Measurements from ENCODE around the gene ARAP2.

Gene ARAP2

GRCh38 chr4:36273276-36273675, 29.0 kb upstream of the ARAP2 start:
- H3K4me2 ChIP-seq (ENCODE audit: insufficient read depth, low read length): no peak overlapping the region
- H2AFZ ChIP-seq (ENCODE audit: low read depth, low read length): no peak overlapping the region
- DNase-seq (no peak), ATAC-seq (ENCODE audit: insufficient read depth, low read depth) (no peak)
- no peaks in the 10 kb centered on the region for H3K9me3 ChIP-seq (ENCODE audit: insufficient read depth, low read length, severe bottlenecking)
- no peaks in the 10 kb centered on the region for H3K36me3 ChIP-seq (ENCODE audit: insufficient read depth, low read length)
- H4K20me1 ChIP-seq (ENCODE audit: insufficient read depth, low read length): no peaks in the 10 kb centered on the region
- no peak overlapping the region for H3K27ac ChIP-seq (ENCODE audit: low read length)
- no peaks in the 10 kb centered on the region for H3K79me2 ChIP-seq (ENCODE audit: insufficient read depth, low read length)
- H3K4me1 ChIP-seq (ENCODE audit: insufficient read depth, low read length): peaks cover 7% of the 10 kb centered on the region
- no peaks in the 10 kb centered on the region for H3K27me3 ChIP-seq (ENCODE audit: insufficient read depth, low read length, poor library complexity)
- no peak overlapping the region for H3K9ac ChIP-seq (ENCODE audit: low read depth, low read length)
- H3K4me3 ChIP-seq (ENCODE audit: low read depth in 1 of 2, low read length in 2 of 2): no peak overlapping the region
- TF ChIP-seq EZH2 (IDR thresholded peaks at IDR 0.05; ENCODE audit: borderline replicate concordance, low read depth, low read length, severe bottlenecking) (no peak), CTCF (IDR thresholded peaks at IDR 0.05; ENCODE audit: borderline replicate concordance, extremely low read depth, low read length, poor library complexity, severe bottlenecking) (no peak)

GRCh38 chr4:36269533-36270173, 25.3 kb upstream of the ARAP2 start:
- no peaks in the 10 kb centered on the region for H3K27me3 ChIP-seq (ENCODE audit: insufficient read depth, low read length, poor library complexity)
- H3K27ac ChIP-seq (ENCODE audit: low read length): no peak overlapping the region
- no peaks in the 10 kb centered on the region for H3K9me3 ChIP-seq (ENCODE audit: insufficient read depth, low read length, severe bottlenecking)

GRCh38 chr4:36269101-36269500, 24.8 kb upstream of the ARAP2 start:
- TF ChIP-seq EZH2 (IDR thresholded peaks at IDR 0.05; ENCODE audit: borderline replicate concordance, low read depth, low read length, severe bottlenecking): no peak
- no peak for TF ChIP-seq CTCF (IDR thresholded peaks at IDR 0.05; ENCODE audit: borderline replicate concordance, extremely low read depth, low read length, poor library complexity, severe bottlenecking)
- Histone ChIP-seq H3K9ac (ENCODE audit: low read depth, low read length) (no peak overlapping the region), H3K27ac (ENCODE audit: low read length) (no peak overlapping the region), H3K36me3 (ENCODE audit: insufficient read depth, low read length) (no peaks in the 10 kb centered on the region), H3K79me2 (ENCODE audit: insufficient read depth, low read length) (no peaks in the 10 kb centered on the region), H3K4me1 (ENCODE audit: insufficient read depth, low read length) (peaks cover 20% of the 10 kb centered on the region), H3K27me3 (ENCODE audit: insufficient read depth, low read length, poor library complexity) (no peaks in the 10 kb centered on the region), H3K9me3 (ENCODE audit: insufficient read depth, low read length, severe bottlenecking) (no peaks in the 10 kb centered on the region), H4K20me1 (ENCODE audit: insufficient read depth, low read length) (no peaks in the 10 kb centered on the region), H3K4me3 (ENCODE audit: low read depth in 1 of 2, low read length in 2 of 2) (no peak overlapping the region), H3K4me2 (ENCODE audit: insufficient read depth, low read length) (no peak overlapping the region), H2AFZ (ENCODE audit: low read depth, low read length) (no peak overlapping the region)
- peak; percentile 84 for ATAC-seq (ENCODE audit: insufficient read depth, low read depth)
- DNase-seq: peak; percentile 38

More at GRCh38 chr4:36269533-36270173, 25.3 kb upstream of the ARAP2 start:
- no peak for ATAC-seq (ENCODE audit: insufficient read depth, low read depth)
- H3K4me2 ChIP-seq (ENCODE audit: insufficient read depth, low read length): no peak overlapping the region
- H3K79me2 ChIP-seq (ENCODE audit: insufficient read depth, low read length): no peaks in the 10 kb centered on the region
- no peaks in the 10 kb centered on the region for H3K36me3 ChIP-seq (ENCODE audit: insufficient read depth, low read length)
- no peak for DNase-seq
- TF ChIP-seq EZH2 (IDR thresholded peaks at IDR 0.05; ENCODE audit: borderline replicate concordance, low read depth, low read length, severe bottlenecking): no peak
- TF ChIP-seq CTCF (IDR thresholded peaks at IDR 0.05; ENCODE audit: borderline replicate concordance, extremely low read depth, low read length, poor library complexity, severe bottlenecking): no peak
- H2AFZ ChIP-seq (ENCODE audit: low read depth, low read length): no peak overlapping the region
- H3K4me3 ChIP-seq (ENCODE audit: low read depth in 1 of 2, low read length in 2 of 2): no peak overlapping the region
- H3K9ac ChIP-seq (ENCODE audit: low read depth, low read length): no peak overlapping the region
- peaks cover 20% of the 10 kb centered on the region for H3K4me1 ChIP-seq (ENCODE audit: insufficient read depth, low read length)
- no peaks in the 10 kb centered on the region for H4K20me1 ChIP-seq (ENCODE audit: insufficient read depth, low read length)

Data from DND-41 (cell line).